22Rv1 (cell line): ENCODE measurements around the gene RUBCNL.

Source experiments
- H3K27ac ChIP-seq: fragments of 450-650 bp; 2 replicates; pipeline ENCODE4 v1.5.1; 2017
- ZFX ChIP-seq: fragments of 450-650 bp; IDR thresholded peaks from 2 replicates; pipeline ENCODE4 v1.6.1; 2017; ENCODE audit warnings: antibody characterized with exemption, borderline replicate concordance
- TF ChIP-seq, protein P1 (sequence below): fragments of 450-650 bp; IDR thresholded peaks from 2 replicates; pipeline ENCODE4 v1.5.1; 2017; ENCODE audit warnings: mild to moderate bottlenecking

Gene RUBCNL

DNA sequence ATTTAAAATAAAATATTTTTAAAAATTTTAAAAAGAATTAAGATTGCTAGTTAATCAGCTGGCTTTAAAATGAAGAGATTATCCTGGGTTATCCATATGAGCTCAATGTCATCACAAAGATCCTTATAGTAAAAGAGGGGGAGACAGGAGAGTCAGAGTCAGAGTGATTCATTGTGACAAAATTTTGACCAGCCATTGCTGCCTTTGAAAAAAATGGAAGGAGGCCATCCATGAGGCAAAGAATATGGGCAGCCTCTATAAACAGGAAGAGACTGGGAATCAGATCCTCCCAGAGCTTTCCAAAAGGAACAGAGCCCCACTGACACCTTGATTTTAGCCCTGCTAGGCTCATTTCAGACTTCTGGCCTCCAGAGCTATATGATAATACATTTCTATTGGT is 9.3 kb upstream of the RUBCNL start:
- no peak for TF ChIP-seq ZFX
- TF ChIP-seq, protein P1, sequence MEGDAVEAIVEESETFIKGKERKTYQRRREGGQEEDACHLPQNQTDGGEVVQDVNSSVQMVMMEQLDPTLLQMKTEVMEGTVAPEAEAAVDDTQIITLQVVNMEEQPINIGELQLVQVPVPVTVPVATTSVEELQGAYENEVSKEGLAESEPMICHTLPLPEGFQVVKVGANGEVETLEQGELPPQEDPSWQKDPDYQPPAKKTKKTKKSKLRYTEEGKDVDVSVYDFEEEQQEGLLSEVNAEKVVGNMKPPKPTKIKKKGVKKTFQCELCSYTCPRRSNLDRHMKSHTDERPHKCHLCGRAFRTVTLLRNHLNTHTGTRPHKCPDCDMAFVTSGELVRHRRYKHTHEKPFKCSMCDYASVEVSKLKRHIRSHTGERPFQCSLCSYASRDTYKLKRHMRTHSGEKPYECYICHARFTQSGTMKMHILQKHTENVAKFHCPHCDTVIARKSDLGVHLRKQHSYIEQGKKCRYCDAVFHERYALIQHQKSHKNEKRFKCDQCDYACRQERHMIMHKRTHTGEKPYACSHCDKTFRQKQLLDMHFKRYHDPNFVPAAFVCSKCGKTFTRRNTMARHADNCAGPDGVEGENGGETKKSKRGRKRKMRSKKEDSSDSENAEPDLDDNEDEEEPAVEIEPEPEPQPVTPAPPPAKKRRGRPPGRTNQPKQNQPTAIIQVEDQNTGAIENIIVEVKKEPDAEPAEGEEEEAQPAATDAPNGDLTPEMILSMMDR: no peak
- H3K27ac ChIP-seq: no peak overlapping the region

DNA sequence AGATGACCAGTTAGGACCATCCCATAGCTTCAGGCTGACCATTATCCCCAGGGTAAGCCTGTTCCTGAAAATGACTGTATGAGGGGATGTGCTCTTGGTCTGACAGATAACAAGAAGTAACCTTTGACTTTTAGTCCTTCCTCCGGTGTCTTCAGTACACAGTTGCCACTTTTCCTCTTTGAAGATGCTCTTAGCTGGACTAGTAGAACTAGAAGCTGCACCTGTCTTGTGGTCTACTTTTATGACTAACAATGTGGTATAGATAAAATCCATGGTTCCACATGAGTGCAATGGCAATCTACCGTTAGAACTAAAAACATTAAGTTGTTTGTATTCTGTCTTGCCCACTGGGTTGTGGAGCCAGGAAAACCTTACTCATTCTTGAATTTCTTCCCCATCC is 5.9 kb upstream of the RUBCNL start:
- TF ChIP-seq, protein P1: no peak
- no peak for TF ChIP-seq ZFX
- H3K27ac ChIP-seq: no peak overlapping the region

- TF ChIP-seq, protein P1: no peak
- no peak for TF ChIP-seq ZFX
- H3K27ac ChIP-seq: no peak overlapping the region
Measured at GRCh38 chr13:46389457-46390451, 2.7 kb upstream of the RUBCNL start.

DNA sequence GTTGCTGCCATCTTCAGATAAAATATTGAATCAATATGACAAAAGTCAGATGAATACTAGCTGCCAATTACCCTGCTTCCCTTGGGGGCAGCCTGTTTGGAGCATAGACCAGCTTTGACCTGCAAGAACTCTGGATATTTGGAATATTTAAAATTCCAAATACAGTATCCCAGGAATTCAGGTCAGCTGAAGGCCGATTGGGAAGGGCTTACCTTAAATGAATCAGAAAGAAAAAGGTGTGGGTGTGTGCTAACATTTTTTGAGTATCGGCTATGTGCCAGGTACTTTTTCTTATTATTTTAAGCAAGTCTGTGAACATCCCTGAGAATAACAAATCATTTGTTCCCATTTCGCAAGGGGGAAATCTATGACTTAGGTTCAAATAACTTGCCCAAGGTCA is 1.8 kb upstream of the RUBCNL start:
- no peak for TF ChIP-seq ZFX
- TF ChIP-seq, protein P1: no peak
- H3K27ac ChIP-seq: no peak overlapping the region

DNA sequence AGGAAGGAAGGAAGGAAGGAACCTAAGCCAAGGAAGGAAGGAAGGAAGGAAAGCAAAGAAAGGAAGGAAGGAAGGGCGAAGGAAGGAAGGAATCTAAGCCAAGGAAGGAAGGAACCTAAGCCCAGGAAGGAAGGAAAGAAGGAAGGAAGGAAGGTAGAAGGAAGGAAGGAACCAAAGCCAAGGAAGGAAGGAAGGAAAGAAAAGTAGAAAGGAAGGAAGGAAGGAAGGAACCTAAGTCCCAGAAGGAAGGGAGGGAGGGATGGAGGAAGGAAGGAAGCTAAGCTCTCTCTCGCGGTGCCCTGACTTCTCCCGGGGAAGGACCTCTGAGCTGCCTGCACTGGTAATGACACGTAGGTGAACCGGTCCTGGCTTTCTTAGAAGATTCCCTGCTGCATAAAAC is 1.3 kb upstream of the RUBCNL start:
- H3K27ac ChIP-seq: no peak overlapping the region
- TF ChIP-seq, protein P1: no peak
- TF ChIP-seq ZFX: no peak

GRCh38 chr13:46386392-46387063 is 524 bp downstream of the RUBCNL start:
- no peak overlapping the region for H3K27ac ChIP-seq
- no peak for TF ChIP-seq ZFX
- TF ChIP-seq, protein P1: no peak

GRCh38 chr13:46385946-46386345 is 1.1 kb downstream of the RUBCNL start:
- TF ChIP-seq, protein P1: no peak
- TF ChIP-seq ZFX: no peak
- H3K27ac ChIP-seq: no peak overlapping the region
